ENCODE measurements around the gene PLEKHM1.

The PLEKHM1 gene

DNA sequence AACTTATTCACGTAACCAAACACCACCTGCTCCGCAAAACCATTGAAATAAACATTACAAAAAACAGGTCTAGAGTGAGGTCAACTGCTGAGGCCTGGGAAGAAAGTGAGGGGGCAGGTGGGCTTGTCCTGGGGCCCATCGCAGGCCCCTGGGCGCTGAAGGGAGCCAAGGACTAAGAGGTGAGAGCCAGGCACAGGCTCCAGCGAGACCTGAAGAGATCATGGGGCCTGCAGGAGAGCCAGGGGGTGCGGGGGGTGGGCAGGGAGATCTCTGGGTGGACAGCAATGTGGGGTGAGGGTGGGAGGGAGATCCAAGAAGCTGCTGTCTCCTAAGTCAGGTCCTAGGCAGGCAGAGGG lies 65.8 kb downstream of the PLEKHM1 start:
- TF ChIP-seq, protein P1, sequence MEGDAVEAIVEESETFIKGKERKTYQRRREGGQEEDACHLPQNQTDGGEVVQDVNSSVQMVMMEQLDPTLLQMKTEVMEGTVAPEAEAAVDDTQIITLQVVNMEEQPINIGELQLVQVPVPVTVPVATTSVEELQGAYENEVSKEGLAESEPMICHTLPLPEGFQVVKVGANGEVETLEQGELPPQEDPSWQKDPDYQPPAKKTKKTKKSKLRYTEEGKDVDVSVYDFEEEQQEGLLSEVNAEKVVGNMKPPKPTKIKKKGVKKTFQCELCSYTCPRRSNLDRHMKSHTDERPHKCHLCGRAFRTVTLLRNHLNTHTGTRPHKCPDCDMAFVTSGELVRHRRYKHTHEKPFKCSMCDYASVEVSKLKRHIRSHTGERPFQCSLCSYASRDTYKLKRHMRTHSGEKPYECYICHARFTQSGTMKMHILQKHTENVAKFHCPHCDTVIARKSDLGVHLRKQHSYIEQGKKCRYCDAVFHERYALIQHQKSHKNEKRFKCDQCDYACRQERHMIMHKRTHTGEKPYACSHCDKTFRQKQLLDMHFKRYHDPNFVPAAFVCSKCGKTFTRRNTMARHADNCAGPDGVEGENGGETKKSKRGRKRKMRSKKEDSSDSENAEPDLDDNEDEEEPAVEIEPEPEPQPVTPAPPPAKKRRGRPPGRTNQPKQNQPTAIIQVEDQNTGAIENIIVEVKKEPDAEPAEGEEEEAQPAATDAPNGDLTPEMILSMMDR (IDR thresholded peaks at IDR 0.05; ENCODE audit: unreplicated experiment in 3 of 3), result no peak
- Mint-ChIP-seq H3K27ac (peak overlapping the region; percentile 9 to 80 (median 55)), H3K9me3 (no peaks in the 10 kb centered on the region), H3K36me3 (ENCODE audit: low read depth) (no peaks in the 10 kb centered on the region), H3K4me1 (peaks cover 17% of the 10 kb centered on the region), H3K27me3 (ENCODE audit: low read depth) (peaks cover 51% of the 10 kb centered on the region), H3K4me3 (peak overlapping the region; percentile 59 to 76 (median 74))

DNA sequence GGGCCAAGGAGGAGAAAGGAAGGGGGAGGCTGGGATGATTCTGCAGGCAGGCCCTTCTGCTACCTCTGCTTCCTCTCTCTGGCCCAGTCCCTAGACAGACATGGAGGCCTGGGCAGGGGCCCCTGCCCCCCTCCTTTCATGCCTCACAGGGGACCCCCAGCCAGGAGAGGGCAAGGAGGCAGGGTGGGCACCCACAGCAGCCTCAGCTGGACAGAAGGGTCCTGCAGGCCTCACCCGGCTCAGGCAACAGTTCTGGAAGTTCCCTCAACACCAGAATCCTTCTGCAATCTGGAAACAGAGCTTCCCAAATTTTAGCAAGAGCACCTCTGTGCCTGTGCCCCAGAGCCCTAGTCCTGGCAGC lies 66.6 kb downstream of the PLEKHM1 start:
- peaks cover 13% of the 10 kb centered on the region for H3K4me1 Mint-ChIP-seq
- H3K9me3 Mint-ChIP-seq, result no peaks in the 10 kb centered on the region
- peak overlapping the region; percentile 9 to 55 (median 26) for H3K4me3 Mint-ChIP-seq
- H3K27ac Mint-ChIP-seq, result peak overlapping the region in 2 of 3 experiments; percentile 9 to 80
- H3K27me3 Mint-ChIP-seq (ENCODE audit: low read depth), result peaks cover 43% of the 10 kb centered on the region
- TF ChIP-seq, protein P1 (IDR thresholded peaks at IDR 0.05; ENCODE audit: unreplicated experiment in 3 of 3), result no peak
- H3K36me3 Mint-ChIP-seq (ENCODE audit: low read depth), result no peaks in the 10 kb centered on the region

DNA sequence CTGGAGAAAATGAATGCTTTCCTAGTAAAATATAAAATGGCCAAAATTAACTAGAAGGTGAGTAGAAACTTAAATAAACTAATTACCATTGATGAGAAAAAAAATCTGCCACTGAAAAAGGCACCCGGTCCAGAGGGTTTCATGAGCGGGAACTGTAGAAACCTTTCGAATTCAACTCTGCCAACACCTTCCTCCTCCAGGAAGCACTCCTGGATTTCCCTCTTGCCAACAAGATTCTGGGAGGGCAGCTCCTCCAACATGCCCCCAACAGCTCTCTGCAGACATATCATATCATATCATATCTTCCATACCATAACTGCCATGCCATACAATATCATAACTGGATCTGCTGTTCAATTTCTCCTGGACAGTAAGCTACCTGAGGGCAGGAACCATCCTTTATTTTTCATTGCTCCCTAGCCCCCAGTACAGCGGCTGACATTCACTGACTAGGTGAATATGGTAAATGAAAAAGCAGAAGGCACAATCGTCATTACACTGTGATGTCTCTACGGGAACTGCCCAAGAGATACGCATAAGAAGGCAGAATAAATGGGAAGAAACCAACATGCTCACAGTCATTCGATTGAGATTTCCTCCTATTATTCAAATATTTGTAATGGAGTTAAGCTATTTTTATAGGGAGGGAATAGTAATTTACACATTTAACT lies 67.1 kb downstream of the PLEKHM1 start:
- peak overlapping the region in 2 of 3 experiments; percentile 1 to 26 for H3K4me3 Mint-ChIP-seq
- TF ChIP-seq, protein P1 (IDR thresholded peaks at IDR 0.05; ENCODE audit: unreplicated experiment in 3 of 3), result no peak
- H3K9me3 Mint-ChIP-seq, result no peaks in the 10 kb centered on the region
- H3K36me3 Mint-ChIP-seq (ENCODE audit: low read depth), result no peaks in the 10 kb centered on the region
- H3K27me3 Mint-ChIP-seq (ENCODE audit: low read depth), result peaks cover 38% of the 10 kb centered on the region
- peaks cover 8% of the 10 kb centered on the region for H3K4me1 Mint-ChIP-seq
- peak overlapping the region in 1 of 3 experiments; percentile 50 for H3K27ac Mint-ChIP-seq

DNA sequence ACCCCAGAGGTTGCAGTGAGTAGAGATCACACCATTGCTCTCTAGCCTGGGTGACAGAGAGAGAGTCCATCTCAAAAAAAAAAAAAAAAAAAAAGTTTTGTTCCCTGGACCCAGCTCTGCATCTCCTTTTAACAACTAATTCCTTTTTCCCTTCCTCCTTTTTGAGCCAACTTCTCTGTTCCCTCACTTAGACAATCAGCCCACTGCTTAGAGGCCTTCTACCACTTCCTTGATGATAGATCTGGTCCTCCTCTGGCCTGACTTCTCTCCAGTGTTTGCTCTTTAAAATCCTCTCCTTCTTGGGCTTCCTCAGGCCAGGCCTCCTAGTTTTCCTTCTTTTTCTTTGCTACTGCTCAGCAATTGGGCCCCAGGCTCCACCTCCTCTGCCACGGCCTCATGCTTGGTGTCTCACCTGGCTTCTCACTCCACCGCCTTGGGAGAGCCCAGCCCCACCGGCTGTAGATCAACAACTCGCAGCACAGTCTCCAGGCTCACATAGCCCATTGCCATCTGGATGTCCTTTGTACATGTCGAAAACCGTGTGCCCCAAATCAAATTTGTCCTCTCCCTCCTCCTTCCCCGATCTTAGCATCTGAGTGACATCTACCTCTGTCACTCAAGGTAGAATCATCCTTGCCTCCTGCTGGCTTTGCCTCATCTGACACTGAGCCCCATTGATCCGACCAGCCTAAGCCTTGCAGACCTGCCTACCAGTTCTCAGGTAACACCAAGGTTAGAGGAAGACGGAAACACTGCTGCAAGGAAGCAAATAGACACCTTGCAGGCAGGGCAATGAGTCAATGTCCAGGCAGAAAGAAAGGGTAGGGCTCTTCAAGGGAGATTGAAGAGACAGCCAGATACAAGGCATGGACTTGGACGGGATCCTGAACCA lies 75.3 kb downstream of the PLEKHM1 start:
- Mint-ChIP-seq H3K27me3 (ENCODE audit: low read depth) (no peaks in the 10 kb centered on the region), H3K9me3 (no peaks in the 10 kb centered on the region), H3K27ac (peak overlapping the region in 2 of 3 experiments; percentile 78 to 88), H3K4me1 (peaks cover 5% of the 10 kb centered on the region), H3K36me3 (ENCODE audit: low read depth) (no peaks in the 10 kb centered on the region), H3K4me3 (no peak overlapping the region)
- TF ChIP-seq, protein P1 (IDR thresholded peaks at IDR 0.05; ENCODE audit: unreplicated experiment in 3 of 3), result no peak

DNA sequence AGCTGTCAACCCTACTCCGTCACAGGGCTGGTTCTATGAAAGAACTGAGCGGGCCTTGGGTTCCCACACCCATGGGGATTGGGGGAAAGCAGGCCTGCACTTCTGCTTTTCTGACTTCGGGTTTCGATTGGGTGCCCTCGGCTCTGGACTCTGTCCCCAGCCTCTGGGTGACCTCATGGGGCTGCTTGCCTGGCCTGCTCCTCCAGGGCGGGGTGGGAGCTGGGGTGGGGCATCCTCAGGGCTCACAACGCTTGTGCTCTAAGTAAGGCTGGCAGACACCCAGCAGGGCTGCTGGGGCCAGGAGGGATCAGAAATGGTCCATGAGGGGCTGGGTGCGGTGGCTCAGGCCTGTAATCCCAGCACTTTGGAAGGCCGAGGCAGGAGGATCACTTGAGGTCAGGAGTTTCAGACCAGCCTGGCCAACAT lies 77.0 kb downstream of the PLEKHM1 start:
- Mint-ChIP-seq H3K36me3 (ENCODE audit: low read depth) (no peaks in the 10 kb centered on the region), H3K27me3 (ENCODE audit: low read depth) (peaks cover 5% of the 10 kb centered on the region), H3K9me3 (no peaks in the 10 kb centered on the region), H3K27ac (no peak overlapping the region), H3K4me3 (no peak overlapping the region), H3K4me1 (peaks cover 13% of the 10 kb centered on the region)
- TF ChIP-seq, protein P1 (IDR thresholded peaks at IDR 0.05; ENCODE audit: unreplicated experiment in 3 of 3), result no peak

Data from nephron (organoid).